HG02943 (cell line): Measurements from ENCODE around the gene NCAM2.

Experiments used
- ATAC-seq: cut with Tn5 transposase; IDR thresholded peaks from one replicate; pipeline ENCODE4 v1.9.1; 2021; ENCODE audit warnings: mild to moderate bottlenecking, low read depth, moderate library complexity; ENCODE audit not compliant: unreplicated experiment

Gene NCAM2

DNA sequence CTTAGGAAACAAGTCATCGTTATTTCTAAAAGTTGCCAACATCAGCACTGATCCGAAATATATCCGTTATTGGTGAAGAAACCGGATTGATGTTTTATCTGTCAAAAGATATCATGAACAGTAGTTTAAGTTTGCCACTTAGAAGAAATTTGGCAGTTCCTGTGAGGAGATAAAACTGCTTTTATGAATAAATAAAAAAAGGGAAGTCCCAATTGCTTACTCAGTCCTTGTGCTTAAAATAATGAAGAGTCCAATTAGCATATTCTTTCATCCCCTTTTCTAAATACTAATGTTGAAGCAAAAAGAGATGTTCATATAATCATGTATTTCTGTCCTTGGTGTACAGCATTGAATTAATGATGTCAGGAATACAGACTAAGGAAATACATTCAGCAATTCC, 164.6 kb downstream of the NCAM2 start:
- ATAC-seq: no peak

DNA sequence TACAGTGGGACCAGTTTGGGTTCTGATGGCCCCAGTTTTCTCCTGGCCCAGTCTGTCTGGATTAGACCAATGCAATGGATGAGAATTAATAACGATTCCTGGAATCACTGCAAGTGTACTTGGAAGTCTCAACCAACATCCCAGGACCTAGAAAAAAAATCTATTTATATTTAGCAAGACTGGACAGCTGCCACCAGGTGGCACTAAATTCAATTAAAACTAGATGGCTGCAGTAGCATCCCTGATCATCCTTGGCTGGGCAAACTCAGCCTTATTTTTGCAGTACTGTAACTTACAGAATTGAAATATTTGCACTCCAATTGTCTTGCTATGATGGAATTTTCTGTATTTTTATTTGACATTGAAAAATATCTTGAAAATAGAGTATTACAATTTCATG, 165.7 kb downstream of the NCAM2 start:
- no peak for ATAC-seq

DNA sequence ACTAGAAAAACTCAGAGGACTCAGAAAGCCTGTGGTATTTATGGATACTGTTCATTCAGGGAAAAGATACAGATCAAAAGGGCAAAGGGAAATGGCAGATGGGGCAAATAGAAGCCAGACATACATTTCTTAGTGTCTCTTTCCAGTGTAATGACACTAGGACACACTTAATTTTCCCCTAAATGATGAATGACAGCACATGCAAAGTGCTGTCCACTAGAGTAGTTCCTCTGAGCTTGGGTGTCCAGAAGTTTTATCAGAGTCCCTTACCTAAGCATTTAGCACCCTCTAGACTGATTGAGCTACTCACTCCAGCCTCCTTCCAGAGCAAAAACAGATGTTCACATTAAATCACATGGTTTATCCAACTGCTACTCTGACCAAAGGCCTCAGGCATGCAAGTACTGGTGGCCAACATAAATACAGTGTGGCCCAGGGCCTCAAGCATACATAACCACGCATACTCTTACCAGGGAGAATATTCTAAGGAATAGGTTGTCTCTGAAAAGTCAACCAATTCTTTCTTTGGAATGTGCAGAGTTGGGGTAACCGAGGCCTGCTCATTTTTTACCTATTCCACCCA, 166.9 kb downstream of the NCAM2 start:
- no peak for ATAC-seq

DNA sequence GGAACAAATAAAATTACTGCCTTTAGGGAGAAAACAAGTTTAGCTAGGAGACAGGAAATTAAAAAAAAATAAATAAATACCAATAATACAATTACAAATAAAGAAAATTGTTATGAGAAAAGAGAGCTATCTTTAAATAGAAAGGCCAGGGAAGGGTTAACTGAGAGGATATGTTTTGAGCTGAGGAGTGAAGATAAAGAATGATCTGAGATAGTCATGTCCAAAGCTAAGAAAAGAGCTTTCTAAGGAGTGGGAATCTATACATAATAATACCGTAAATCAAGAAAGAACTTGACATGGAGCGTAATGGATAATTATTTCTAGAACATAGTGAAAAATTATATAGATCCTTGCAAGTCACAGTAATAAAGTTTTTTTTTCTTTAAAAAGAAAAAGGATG, 176.5 kb downstream of the NCAM2 start:
- ATAC-seq: no peak

DNA sequence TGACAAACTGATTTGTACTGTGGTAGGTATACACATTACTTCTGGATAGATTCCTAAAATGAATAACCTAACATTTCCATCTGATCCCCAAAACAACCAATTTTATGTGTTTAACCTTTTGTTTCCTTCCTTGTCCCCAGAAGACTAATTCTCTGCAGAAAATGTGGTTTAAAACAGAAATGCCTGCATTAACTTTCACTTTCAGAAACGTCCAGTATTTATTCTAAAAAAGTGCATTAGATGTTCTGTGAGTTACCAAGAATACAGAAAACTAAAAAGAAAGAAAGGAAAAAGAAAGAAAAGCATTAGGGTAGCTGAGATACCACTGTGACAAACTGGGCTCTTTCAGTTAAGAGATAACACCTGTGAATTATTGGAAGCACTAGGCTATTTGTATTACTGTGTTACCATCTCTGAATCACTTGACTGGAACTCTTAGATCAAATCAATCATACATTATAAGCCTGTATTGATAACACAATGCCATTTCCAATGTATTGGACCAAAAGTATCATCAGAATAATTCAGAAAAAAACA, 177.7 kb downstream of the NCAM2 start:
- ATAC-seq: no peak

DNA sequence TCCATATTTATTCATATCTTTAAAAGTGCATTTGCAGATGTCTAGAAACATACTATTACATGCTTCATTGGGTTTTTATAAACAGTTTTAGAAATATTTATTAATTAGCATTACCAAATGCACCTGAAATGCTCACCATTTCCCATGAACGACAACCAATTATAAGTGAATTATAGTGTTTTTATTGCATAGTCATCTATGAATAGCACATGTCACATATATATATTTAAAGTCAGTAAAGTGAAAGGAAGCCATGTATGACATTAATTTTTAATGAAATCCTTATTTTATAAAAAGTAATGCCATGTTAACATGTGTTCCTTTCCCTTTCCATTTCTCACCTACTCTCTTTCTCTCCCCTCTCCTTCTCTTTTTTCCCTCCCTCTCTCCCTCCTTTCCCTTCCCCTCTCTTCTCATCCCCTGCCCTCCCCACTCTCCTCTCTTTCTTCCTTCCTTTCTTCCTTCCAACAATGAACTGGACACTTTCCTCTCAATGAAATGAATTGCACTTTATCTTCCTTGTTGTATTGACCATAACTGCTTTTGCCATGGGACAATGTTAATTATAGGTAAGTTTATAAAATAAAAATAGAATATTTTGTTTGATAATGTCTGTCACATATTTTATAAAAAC, 179.3 kb downstream of the NCAM2 start:
- ATAC-seq: no peak

DNA sequence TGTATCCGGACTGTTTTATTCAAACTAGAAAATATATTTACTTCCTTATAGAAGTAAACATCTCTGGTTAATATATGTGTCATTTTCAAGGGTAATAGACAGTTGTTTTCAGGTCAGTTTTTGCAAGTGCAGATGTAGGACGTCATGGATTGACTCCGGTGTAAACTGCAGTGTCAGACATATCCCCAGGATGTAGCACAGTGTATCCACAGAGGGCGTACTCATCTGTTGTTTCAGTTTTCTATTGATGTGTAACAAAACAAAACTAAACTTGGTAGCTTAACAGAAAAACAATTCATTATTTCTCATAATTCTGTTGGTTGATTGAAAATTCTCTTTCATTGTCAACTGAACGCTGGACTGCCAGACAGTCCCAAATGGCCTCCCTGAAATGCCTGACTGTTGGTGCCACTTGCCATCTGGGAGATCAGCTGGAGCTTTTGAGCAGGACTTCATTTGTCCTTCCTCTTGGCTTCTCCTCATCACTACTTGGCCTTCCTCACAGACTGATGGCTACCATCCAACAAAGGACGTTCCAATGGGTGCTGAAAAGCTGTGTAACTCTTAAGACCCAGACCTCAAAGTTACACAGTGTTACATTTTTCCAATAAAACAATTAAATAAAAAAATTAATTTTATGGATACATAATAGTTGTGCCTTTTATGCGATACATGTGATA, 181.6 kb downstream of the NCAM2 start:
- ATAC-seq: no peak

DNA sequence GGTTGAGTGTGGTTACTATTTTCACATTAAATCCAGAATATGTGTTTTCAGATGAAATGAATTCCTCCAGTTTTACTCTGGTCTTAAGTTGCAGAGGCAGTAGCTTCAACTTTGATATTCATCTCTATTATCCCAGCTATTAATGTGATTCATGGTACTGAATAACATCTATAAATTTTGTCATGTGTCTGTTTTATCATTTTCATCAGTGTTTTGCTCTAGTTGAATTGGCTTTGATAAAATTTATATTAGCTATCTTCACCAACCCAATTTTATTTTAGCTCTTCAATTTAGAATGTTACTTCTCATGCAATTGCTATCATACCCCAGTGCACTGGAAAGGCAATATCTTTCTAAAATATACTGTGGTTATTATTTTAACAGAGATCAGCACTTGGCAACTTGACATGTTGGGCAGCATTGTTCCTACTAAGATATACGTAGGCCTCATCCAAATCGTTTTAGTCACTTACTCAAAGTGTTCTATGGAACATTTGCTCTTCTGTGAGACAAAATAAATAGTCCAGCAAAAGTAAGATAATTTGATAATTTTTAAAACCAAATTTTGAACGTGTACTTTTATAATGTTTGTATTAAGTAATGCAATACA, 184.3 kb downstream of the NCAM2 start:
- no peak for ATAC-seq

DNA sequence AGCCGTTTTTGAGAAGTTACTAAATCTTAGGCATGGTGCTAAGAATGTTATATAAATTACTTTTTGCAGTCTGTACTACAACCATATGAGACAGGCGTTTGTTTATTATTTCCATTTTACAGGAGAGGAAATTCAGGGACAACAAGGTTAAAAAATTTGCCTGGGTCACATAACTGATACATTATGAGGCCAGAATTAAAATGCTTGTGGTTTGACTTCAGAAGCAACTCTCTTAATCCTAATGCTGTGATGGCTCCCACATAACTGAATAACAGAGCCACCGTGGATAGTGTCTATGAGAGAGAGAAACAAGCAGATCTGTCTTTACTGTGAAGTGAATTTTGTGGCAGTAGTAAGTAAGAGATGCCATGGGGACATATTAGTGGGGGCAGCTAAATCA, 184.9 kb downstream of the NCAM2 start:
- no peak for ATAC-seq

DNA sequence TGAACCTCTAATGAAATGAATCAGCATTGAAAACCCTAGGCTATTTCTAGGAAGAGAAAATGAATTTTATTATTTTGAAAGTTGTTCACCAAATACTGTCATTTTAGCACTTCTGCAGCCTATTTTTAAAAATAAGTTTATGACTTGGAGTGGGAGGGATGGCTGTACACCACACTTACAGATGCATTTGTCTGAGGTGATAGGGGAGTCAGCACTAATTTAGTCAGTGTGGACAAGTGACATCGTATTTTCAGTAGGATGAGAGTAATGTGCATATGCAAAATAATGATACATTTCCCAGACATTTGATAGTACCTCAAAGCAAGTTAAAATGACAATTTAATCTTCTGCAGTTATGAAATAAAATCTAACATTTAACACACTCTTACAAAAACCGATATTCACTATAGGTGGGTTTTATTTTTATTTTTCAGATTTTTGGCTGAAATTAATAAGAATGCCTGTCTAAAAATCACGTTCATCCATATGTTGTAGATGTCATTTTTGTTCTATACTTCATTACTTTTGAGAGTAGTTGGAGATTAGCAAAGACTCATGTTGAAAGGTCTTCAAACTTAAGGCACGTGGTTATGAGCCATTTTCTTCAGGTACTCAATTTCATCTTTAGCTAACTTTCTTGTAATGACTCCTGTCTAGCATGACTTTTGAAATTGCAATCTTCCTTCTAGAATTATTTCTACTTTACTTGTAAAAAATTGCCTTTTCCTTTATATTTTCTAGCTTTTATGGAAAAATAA, 186.7 kb downstream of the NCAM2 start:
- no peak for ATAC-seq

DNA sequence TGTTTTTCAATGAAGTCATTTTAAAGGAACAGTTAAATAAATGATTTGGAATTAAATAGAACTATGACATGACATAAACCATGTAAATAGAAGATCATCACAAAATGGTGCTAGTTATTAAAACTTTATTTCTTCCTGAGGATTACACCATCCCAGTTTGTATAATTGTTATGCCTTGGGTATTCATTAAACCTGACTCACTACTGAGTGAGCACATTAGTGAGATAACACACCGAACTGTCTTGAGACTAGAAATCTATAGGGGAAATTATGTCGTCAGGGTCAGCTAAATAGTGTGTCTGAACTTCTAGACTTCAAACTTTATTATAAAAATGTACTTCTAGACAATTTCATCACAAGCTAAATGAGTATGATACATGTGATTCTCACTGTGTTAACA, 189.4 kb downstream of the NCAM2 start:
- no peak for ATAC-seq

DNA sequence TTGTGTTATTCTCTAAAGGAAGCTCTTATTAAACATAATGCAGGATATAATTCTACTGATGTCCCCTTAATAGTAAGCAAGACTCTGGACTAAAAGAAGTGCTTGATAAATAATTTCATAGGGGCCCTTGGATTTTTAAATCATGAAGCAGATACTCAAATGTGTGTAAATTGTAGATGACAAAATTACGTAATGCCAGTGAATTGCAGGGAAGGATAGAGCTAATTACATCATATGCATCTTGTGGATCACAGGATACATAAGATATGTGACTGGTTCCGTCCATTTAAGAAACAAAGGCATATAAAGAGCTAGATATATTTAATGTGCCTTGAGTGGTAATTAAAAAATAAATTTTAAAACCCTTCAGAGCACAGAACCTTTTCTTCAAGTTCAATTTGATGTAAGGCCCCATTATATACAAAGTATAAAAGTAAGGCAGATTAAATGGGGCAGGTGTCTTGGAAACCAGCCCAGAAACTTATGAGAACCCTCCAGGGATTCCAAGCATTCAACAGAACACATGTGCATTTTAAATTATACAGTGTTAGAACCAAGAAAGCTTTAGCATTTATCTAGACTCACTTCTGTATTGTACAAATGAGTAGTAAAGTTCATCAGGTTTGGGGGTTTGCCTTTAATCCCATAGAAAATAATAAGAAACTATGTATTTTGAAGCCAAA, 190.4 kb downstream of the NCAM2 start:
- no peak for ATAC-seq

DNA sequence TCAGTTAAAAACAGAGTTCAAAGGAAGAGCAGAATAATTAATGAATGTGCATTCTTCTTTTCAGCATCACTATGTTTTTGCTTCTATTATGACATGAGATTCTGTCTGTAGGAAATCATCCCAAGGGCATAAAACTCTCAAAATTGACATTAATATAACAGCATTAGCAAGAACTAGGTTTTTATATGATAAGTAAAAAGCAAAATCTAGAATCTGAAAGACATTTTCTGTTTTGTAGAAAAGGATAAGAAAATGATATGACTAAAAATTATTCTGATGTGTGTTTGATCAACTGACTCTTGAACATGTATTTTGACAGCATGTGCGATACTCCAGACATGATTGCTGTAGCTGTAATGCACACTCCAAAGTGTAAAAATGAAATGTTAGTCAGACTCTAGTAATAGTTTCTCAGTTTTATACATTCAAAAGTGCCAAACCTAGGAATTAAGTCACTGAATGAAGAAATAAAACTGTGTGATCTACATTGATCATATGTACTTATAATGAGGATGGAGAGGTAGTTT, 197.3 kb downstream of the NCAM2 start:
- ATAC-seq: no peak

DNA sequence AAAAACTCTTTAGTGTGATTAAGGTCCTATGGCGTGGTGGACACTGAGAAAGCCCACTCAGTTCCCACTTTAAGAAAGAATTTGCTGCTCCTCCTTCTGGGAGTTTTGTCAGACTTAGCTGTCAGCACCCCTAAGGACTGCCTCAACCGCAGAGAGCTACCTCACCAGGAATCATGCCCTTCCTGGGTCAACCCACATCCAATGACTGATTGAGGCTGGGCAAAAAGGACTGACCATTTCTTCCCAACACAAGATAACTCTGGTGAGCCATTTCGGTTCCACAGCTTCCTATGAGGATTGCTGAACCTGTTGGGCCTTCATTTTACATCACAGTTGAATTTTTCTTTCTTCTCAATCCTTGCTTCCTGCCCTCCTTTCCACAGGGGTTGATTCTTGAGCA, 197.9 kb downstream of the NCAM2 start:
- no peak for ATAC-seq

DNA sequence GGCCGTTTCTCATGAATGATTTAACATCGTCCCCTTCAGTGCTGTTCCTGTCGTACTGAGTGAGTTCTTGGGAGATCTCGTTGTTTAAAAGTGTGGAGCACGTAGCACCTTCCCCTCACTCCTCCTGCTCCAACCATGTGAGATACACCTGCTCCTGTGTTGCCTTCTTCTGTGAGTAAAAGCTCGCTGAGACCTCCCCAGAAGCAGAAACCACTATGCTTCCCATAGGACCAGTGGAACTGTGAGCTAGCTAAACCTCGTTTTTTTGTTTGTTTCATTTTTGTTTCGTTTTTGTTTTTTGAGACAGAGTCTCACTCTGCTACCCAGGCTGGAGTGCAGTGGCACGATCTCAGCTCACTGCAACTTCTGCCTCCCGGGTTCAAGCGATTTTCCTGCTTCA, 198.6 kb downstream of the NCAM2 start:
- ATAC-seq: no peak

DNA sequence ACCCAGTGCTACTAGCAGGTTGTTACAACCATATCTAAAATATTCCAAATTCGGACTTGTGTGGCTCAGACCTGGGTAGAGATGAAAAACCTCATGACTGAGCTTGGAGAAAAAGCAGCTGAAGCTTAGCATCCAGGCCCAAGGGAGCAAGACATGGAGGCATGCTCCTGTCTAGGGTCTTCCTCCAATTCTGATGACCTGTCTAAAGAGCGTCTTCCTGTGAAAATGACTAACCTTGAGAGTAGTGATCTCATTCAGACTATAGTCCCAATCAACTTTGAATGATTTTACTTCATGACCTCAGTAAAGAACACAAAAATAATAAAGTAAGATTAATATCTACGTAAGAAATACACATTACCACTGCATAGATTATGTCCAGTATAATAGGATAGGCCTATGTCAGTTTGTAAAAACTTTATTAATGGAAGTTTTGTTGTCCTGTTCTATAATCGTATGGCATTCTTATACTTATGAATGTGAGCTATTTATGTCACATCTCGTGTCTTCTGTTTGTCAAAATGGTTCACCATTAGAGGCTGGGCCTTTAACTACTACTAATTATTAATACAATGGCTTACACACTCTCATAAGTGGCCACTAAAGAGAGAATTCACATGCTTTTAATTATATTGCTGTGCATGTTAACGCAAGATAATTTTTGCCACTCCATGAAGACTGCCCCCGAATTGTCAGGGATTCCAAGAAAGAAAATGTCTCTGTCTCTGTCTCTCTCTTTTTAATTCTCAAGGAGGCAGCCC, 201.3 kb downstream of the NCAM2 start:
- ATAC-seq: no peak

DNA sequence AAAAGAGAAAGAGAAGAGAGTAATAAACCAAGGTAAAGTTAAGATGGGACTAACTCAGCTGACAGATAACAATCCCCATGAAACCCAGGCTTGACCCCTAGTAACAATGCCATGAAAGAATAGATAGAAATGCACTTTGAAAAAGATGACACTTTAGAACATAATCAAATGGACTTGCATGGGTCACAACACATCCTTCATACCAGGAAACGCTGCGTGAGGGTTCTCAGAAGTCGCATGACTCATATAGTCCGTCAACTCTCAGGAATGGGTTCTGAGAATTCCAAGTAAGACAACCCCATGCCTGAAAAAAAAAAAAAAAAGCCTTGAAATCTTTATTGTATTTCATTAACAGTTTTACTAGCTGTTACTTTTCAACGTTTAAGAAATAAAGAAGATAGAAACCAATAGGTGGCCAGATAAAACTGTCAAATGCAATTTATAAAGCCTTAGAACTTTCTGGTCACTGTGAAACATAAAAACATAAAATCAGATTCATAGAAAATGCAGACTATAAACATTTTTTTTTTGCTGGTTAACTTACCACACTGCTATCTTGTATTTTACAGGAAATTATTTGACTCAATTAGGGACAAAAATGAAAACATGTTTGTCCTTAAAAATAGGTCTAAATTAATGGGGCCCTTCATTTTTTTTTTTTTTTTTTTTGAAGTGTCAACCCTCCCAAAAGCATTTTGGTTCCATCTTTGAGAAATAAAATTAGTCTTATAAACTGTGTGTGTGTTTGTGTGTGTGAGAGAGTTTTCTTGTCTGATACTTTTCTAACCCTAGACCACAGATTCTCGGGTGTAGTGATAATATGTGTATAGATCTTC, 202.1 kb downstream of the NCAM2 start:
- ATAC-seq: no peak

DNA sequence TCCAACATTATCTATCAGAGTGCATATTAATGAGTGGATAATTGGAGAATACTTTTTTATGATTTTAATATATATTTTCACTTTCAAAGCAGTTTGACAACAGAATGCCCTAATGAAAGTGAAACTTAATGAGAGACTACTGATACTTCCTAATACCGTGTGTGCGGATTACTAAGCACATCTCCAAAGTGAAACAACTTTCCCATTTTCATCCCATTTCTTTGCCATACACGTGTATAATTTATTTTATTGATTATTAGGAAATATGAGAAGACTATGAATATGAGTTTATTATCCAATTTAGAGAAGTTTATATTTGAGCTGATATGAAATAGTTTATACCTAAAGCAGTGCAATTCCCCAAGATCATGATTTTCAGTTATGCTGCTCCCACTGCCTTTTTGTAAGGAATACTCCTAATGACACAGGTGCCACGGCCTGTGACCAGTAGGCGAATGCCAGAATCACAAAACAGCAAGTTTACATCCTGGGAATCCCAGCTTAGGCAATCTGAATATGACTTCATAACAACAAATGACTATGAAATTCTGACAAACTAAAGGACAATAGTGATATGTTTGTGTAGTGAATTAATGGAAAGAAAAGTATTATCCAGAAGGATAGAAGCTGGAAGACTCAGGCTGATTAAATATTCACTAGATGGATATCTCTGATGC, 202.9 kb downstream of the NCAM2 start:
- no peak for ATAC-seq
